Colonic mucosa (tissue), 4 donors: Measurements from ENCODE around the gene TMEM198. TPM values are rescaled to one million over a fixed set of nuclear protein-coding genes. Genes with fewer than 3 reads are reported as not detected.

Experiments
- DNase-seq: peaks from one replicate; pipeline ENCODE4 v3.0.0-alpha.2; 2020
- H3K27ac ChIP-seq: fragments of 200-600 bp; one replicate; pipeline ENCODE4 v1.8.0; 2021
- H3K27me3 ChIP-seq: fragments of 200-600 bp; one replicate; pipeline ENCODE4 v1.8.0; 2021
- H3K36me3 ChIP-seq: fragments of 200-600 bp; one replicate; pipeline ENCODE4 v1.8.0; 2021
- H3K4me1 ChIP-seq: fragments of 200-600 bp; one replicate; pipeline ENCODE4 v1.8.0; 2021; ENCODE audit warnings: mild to moderate bottlenecking
- H3K4me3 ChIP-seq: fragments of 200-600 bp; one replicate; pipeline ENCODE4 v1.8.0; 2021
- H3K9ac ChIP-seq, 2 donors: one replicate each; pipeline ENCODE4 v1.7.0; 2013; ENCODE audit warnings: control low read depth in 2 of 2, low read depth in 2 of 2, low read length in 2 of 2
- H3K9me3 ChIP-seq: fragments of 200-600 bp; one replicate; pipeline ENCODE4 v1.8.0; 2021
- intact Hi-C: fragments of 100-400 bp; cut with DNase I; formaldehyde crosslinking; loops from one replicate; pipeline ENCODE4 v1.14.1; 2022
- total RNA-seq, 2 donors: library from RNA; stranded (reverse); fragmentation: NEBNext Ultra II Directional in 1 of 2; extraction: Animal tissue kit (Norgen Biotek cat#: 25700) in 1 of 2; gene quantifications; one replicate each; pipeline ENCODE4 v1.2.1, GENCODE V29; 2021
- TF ChIP-seq, protein P1 (sequence below): fragments of 200-600 bp; IDR thresholded peaks from one replicate; pipeline ENCODE4 v1.8.0; 2022; ENCODE audit warnings: antibody characterized with exemption, mild to moderate bottlenecking
- donor health status: healthy.
- donor health status: DM: no; HTN: no; CAD: no.
- donor health status: DM: no; HTN: no; CAD: no.

TMEM198 gene, protein sequence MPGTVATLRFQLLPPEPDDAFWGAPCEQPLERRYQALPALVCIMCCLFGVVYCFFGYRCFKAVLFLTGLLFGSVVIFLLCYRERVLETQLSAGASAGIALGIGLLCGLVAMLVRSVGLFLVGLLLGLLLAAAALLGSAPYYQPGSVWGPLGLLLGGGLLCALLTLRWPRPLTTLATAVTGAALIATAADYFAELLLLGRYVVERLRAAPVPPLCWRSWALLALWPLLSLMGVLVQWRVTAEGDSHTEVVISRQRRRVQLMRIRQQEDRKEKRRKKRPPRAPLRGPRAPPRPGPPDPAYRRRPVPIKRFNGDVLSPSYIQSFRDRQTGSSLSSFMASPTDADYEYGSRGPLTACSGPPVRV
- 1 to 10 TPM; 1.7 to 2.9 TPM for total RNA-seq

DNA sequence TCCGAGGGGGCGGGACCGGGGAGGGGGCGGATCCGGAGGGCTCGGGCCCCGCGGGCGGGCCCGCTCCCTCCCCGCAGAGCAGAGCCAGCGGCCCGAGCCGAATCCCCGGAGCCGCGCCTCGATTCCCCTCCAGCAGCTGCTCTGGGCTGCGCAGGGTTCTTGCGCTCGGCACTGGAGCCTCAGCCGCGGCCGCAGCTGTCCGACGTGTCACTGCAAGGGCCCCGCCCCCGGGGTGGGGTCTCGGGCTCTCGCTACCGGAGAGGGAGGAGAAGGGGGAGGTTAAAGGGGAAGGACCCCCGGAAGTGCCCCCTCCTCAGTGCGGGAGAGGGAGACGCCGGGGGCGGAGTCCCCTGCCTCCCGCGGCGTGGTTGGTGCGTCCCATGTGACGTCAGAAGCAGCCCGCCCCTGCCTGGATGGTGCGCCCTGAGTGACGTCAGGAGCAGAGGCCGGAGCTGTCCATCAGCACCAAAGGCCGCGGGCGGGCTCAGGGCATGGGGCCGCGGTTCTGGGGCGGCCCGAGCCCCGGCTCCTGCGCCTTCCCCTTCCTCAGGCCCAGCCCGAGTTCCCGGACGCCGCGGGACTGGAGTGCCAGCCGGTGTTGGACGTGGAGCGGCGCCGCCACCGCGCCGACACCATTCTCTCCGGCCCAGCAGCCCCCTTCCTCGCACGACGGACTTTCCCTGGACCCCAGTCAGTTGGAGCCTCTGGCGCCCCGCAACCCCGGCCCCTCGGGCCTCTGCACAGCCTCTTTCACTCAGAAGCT, at the start of gene TMEM198, which contains the start of gene CHPF:
Gene TMEM198, plus strand, starts transcription at position 433 of the 763 bp plus-strand sequence. CDS start 700 bp downstream, outside the sequence.
Gene CHPF, minus strand, starts transcription at position 214 of the 763 bp plus-strand sequence. CDS start 271 bp downstream, outside the sequence.
- Histone ChIP-seq H3K4me1 (peaks cover 4% of the 10 kb centered on the region), H3K27ac (peak within 1 kb of the TSS; percentile 92), H3K9ac (peak within 1 kb of the TSS; percentile 78 to 88), H3K27me3 (no peaks in the 10 kb centered on the region), H3K9me3 (no peaks in the 10 kb centered on the region), H3K4me3 (peak within 1 kb of the TSS; percentile 74), H3K36me3 (no peaks in the 10 kb centered on the region)
- intact Hi-C loops, result loop anchor here (5.0 kb wide), 1 partner anchor 144 kb away; no protein-coding TSS in a partner anchor
- TF ChIP-seq, protein P1, sequence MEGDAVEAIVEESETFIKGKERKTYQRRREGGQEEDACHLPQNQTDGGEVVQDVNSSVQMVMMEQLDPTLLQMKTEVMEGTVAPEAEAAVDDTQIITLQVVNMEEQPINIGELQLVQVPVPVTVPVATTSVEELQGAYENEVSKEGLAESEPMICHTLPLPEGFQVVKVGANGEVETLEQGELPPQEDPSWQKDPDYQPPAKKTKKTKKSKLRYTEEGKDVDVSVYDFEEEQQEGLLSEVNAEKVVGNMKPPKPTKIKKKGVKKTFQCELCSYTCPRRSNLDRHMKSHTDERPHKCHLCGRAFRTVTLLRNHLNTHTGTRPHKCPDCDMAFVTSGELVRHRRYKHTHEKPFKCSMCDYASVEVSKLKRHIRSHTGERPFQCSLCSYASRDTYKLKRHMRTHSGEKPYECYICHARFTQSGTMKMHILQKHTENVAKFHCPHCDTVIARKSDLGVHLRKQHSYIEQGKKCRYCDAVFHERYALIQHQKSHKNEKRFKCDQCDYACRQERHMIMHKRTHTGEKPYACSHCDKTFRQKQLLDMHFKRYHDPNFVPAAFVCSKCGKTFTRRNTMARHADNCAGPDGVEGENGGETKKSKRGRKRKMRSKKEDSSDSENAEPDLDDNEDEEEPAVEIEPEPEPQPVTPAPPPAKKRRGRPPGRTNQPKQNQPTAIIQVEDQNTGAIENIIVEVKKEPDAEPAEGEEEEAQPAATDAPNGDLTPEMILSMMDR, result no peak
- peak; percentile 97 for DNase-seq

DNA sequence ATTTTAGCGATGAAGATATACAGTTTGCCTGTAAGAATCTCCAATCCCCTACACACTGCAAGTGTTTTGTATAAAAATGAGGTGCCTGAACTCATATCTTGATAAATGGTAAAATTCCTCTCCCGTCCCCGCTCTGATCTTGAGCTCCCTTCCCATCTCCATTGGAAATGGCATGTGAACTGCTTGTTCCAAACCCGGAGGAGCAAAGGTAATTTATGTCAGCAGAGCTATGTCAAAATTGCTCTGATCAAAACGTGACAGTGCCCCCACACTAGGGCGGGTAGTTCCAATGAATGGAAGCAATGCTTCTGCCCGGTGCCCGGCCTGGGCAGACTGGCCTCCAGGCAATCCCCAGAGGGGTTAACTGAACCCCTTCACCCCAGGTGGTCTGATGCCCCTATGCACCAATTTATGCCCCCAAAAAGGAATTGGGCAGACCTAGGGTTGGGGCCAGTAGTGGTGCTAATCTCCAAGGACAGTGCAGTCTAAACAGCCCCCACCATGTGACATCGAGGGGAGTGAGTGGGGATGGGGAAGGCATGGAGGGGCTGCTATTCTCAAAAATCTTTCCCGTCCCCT, 48.8 kb upstream of the TMEM198 start:
- TF ChIP-seq, protein P1, result no peak
- intact Hi-C loops, result loop anchor here (5.0 kb wide), 1 partner anchor 37 kb away; no protein-coding TSS in a partner anchor
- H3K4me3 ChIP-seq, result no peak overlapping the region
- no peaks in the 10 kb centered on the region for H3K4me1 ChIP-seq
- peaks cover 27% of the 10 kb centered on the region for H3K27me3 ChIP-seq
- H3K27ac ChIP-seq, result no peak overlapping the region
- H3K9me3 ChIP-seq, result no peaks in the 10 kb centered on the region
- H3K36me3 ChIP-seq, result no peaks in the 10 kb centered on the region
- no peak overlapping the region for H3K9ac ChIP-seq
- no peak for DNase-seq

DNA sequence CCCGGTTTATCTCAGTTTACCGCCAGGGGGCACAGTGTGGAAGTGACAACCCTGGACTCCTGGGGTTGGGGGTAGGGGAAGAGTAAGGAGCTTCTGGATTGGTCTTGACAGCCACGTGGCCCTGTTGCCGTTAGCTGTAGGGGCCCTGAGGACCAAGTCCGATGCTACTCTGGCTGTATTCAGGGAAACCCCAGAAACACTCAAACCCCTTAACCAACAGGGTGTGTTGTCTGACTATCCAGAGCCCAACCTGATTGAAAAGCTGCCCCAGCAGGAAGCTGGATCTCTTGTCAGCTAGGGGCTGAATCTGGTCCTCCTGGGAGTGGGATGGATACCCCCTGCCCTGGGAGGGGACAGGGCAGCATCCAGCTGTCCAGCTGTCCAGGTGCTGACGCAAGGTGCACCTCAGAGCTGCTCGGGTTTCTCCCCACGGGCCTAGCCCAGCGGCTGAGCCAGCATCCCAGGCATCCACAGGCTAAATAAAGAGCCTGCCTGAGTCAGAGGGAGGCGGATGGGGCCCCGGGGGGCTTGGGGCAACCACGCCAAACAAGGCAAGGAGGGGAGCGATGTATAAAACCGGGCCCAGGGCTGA, 48.2 kb upstream of the TMEM198 start:
- H3K27me3 ChIP-seq, result peaks cover 27% of the 10 kb centered on the region
- H3K36me3 ChIP-seq, result no peaks in the 10 kb centered on the region
- peak; percentile 65 for DNase-seq
- intact Hi-C loops, result loop anchor here (5.0 kb wide), 1 partner anchor 37 kb away; no protein-coding TSS in a partner anchor
- peak overlapping the region in 1 of 2 donors; percentile 4 for H3K9ac ChIP-seq
- no peaks in the 10 kb centered on the region for H3K9me3 ChIP-seq
- TF ChIP-seq, protein P1, result peak; percentile 58
- H3K4me3 ChIP-seq, result no peak overlapping the region
- no peaks in the 10 kb centered on the region for H3K4me1 ChIP-seq
- H3K27ac ChIP-seq, result no peak overlapping the region

DNA sequence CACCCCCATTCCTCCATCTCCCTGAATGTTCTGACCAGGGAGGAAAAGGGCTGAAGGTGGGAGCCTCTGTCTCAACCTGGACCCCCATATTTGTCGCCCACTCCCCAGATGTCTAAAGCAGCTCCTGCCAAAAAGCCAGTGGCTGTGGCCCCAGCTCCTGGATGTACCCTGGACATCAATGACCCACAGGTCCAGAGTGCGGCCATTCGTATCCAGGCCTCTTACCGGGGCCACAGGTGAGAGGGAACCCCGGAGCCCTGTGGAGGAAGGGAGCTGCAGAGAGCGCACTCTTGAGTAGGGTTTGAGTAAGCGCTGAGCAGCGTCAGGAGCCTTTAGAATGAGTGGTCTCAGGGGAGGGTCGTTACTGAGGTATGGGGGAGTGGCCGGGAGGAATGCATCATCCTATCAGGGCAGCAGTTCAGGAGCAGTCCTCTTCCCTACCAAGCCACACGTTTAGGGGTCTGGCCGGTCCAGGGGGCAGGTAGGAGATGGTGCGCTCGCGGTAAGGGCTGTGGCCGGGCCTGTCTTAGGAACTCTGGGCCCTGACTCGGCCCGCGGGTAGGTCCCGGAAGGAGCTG, 47.5 kb upstream of the TMEM198 start:
- TF ChIP-seq, protein P1, result no peak
- intact Hi-C loops, result loop anchor here (5.0 kb wide), 1 partner anchor 36 kb away; no protein-coding TSS in a partner anchor
- Histone ChIP-seq H3K27ac (no peak overlapping the region), H3K9me3 (no peaks in the 10 kb centered on the region), H3K4me3 (no peak overlapping the region), H3K27me3 (peaks cover 27% of the 10 kb centered on the region), H3K4me1 (no peaks in the 10 kb centered on the region), H3K36me3 (no peaks in the 10 kb centered on the region), H3K9ac (peak overlapping the region in 1 of 2 donors; percentile 29)
- no peak for DNase-seq
